Spleen (tissue), 11 donors: Measurements from ENCODE around the gene TOP3A. TPM values are rescaled to one million over a fixed set of nuclear protein-coding genes. Genes with fewer than 3 reads are reported as not detected.
A peak's percentile ranks its signal among the peaks of the same experiment; 100 is the strongest.

Experiments
- DNase-seq: peaks from one replicate; pipeline ENCODE4 v3.0.0-alpha.2; 2020
- H3K27ac ChIP-seq, 8 donors: fragments of 200-600 bp; sonication (generic) in 7 of 8; 1 replicate in 4 of 8; 2 replicates in 4 of 8; pipeline versions ENCODE4 v1.5.0 to v1.8.0; 2016 to 2021; ENCODE audit warnings: inconsistent platforms in 4 of 8, mild to moderate bottlenecking in 4 of 8, moderate library complexity in 1 of 8
- H3K27me3 ChIP-seq, 7 donors: fragments of 200-600 bp; sonication (generic) in 6 of 7; replicated peaks in 1 of 7; 1 replicate in 4 of 7; 2 replicates in 3 of 7; pipeline versions ENCODE4 v1.5.0 to v1.8.0; 2016 to 2021; ENCODE audit warnings: inconsistent platforms in 3 of 7, mild to moderate bottlenecking in 1 of 7
- H3K36me3 ChIP-seq, 6 donors: fragments of 200-600 bp; sonication (generic) in 5 of 6; 1 replicate in 4 of 6; 2 replicates in 2 of 6; pipeline versions ENCODE4 v1.5.0 to v1.8.0; 2016 to 2021; ENCODE audit warnings: inconsistent platforms in 2 of 6
- H3K4me1 ChIP-seq, 6 donors: fragments of 200-600 bp; sonication (generic) in 5 of 6; 1 replicate in 3 of 6; 2 replicates in 3 of 6; pipeline versions ENCODE4 v1.5.0 to v1.8.0; 2016 to 2021; ENCODE audit warnings: inconsistent platforms in 3 of 6
- H3K4me3 ChIP-seq, 8 donors: fragments of 200-600 bp; sonication (generic) in 7 of 8; 1 replicate in 4 of 8; 2 replicates in 4 of 8; pipeline versions ENCODE4 v1.5.0 to v1.8.0; 2016 to 2021; ENCODE audit warnings: inconsistent platforms in 4 of 8, mild to moderate bottlenecking in 4 of 8, moderate library complexity in 2 of 8
- H3K9me3 ChIP-seq, 8 donors: fragments of 200-600 bp; sonication (generic) in 7 of 8; 1 replicate in 4 of 8; 2 replicates in 4 of 8; pipeline versions ENCODE4 v1.5.0 to v1.8.0; 2016 to 2021; ENCODE audit warnings: inconsistent platforms in 4 of 8
- CTCF ChIP-seq, 11 experiments: fragments of 200-600 bp in 7 of 11; fragments of 450-650 bp in 4 of 11; sonication (generic) in 4 of 11; IDR thresholded peaks in 8 of 11; conservative IDR thresholded peaks in 3 of 11; 1 replicate in 7 of 11; 2 replicates in 4 of 11; pipeline versions ENCODE4 v1.4.0 to v1.8.0; 2016 to 2021; ENCODE audit warnings: antibody characterized with exemption in 11 of 11, inconsistent platforms in 4 of 11, mild to moderate bottlenecking in 1 of 11
- POLR2A ChIP-seq, 3 donors: fragments of 450-650 bp; IDR thresholded peaks; one replicate each; pipeline ENCODE4 v1.5.1; 2017; ENCODE audit warnings: antibody characterized with exemption in 3 of 3, mild to moderate bottlenecking in 1 of 3
- POLR2AphosphoS5 ChIP-seq, 3 donors: sonication (generic); formaldehyde crosslinking; IDR thresholded peaks; one replicate each; pipeline ENCODE4 v1.5.1; 2017; ENCODE audit warnings: antibody characterized with exemption in 3 of 3
- WGBS, 5 donors: extraction: QIAGEN DNeasy Blood & Tissue Kit in 3 of 5; methylation state at CpG; one replicate each; pipeline versions ENCODE4 v1.1.5 to v1.1.7; 2013 to 2018; 5-methylcytosine and 5-hydroxymethylcytosine counted together
- intact Hi-C: fragments of 100-400 bp; cut with DNase I; formaldehyde crosslinking; loops from one replicate; pipeline ENCODE4 v1.15.0; 2023; ENCODE audit warnings: low total_unique reads
- polyA plus RNA-seq, 3 donors: library from polyadenylated mRNA; stranded (reverse); fragments of 200-250 nt; gene quantifications; one replicate each; pipeline ENCODE4 v1.2.1, GENCODE V29; 2013
- total RNA-seq, 7 donors: library from RNA; depleted of rRNA in 3 of 7; stranded (reverse); fragments of >200 nt in 3 of 7; fragmentation: NEBNext Ultra II Directional in 4 of 7; extraction: Animal tissue kit (Norgen Biotek cat#: 25700) in 4 of 7; gene quantifications; one replicate each; pipeline versions ENCODE4 v1.1.0 to v1.2.1, GENCODE V29; 2016 to 2021
- donor health status: healthy with polysubstance abuse.
- donor health status: DM: no; HTN: no; CAD: no; lungs with moderate emphysema.
- donor health status: DM: no; HTN: no; CAD: no.
- donor health status: Bipolar disorder and iron deficiency.
- donor health status: healthy.
- donor health status: DM: no; HTN: no; CAD: no.
- donor health status: DM: yes; HTN: yes; CAD: no.

Gene TOP3A
- total and polyA plus RNA-seq, 10 donors = 9.8 to 60.1 (median 43.9) TPM

DNA sequence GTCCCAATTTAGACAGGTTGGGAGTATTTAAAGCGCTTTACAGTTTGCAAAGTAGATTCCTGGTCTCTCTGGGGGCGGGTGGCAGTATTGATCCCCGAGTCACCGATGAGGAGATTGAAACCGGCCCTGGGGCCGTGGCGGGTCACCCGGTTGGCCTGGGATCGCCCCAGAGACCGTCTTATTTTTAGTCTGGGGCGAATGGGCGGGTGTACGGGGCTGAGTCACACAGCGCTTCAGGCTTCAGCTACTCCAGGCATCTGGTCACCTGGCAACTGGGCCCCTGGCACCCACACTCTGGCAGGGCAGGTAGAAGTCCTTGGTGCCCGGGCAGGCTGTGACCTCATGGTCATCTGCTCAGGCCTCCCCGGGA, 53.7 kb downstream of the TOP3A start:
- Histone ChIP-seq H3K4me1 (peaks cover 36 to 63% (median 54%) of the 10 kb centered on the region in 6 donors), H3K9me3 (no peaks in the 10 kb centered on the region), H3K27me3 (no peaks in the 10 kb centered on the region), H3K4me3 (peak overlapping the region; percentile 44 to 100 (median 80)), H3K36me3 (peaks cover 0 to 43% (median 34%) of the 10 kb centered on the region in 6 donors), H3K27ac (peak overlapping the region; percentile 57 to 98 (median 92))
- no peak for TF ChIP-seq POLR2A (IDR thresholded peaks at IDR 0.05)
- no peak for TF ChIP-seq POLR2AphosphoS5 (IDR thresholded peaks at IDR 0.05)
- TF ChIP-seq CTCF (IDR thresholded peaks at IDR 0.05 in 8 of 11, conservative IDR thresholded peaks at IDR 0.05 in 3 of 11) = no peak
- intact Hi-C loops = no loop called here
- 0 to 11% (median 3%) methylated on average over 13 to 16 of the region's 16 CpGs for WGBS, 5 donors
- DNase-seq = no peak

DNA sequence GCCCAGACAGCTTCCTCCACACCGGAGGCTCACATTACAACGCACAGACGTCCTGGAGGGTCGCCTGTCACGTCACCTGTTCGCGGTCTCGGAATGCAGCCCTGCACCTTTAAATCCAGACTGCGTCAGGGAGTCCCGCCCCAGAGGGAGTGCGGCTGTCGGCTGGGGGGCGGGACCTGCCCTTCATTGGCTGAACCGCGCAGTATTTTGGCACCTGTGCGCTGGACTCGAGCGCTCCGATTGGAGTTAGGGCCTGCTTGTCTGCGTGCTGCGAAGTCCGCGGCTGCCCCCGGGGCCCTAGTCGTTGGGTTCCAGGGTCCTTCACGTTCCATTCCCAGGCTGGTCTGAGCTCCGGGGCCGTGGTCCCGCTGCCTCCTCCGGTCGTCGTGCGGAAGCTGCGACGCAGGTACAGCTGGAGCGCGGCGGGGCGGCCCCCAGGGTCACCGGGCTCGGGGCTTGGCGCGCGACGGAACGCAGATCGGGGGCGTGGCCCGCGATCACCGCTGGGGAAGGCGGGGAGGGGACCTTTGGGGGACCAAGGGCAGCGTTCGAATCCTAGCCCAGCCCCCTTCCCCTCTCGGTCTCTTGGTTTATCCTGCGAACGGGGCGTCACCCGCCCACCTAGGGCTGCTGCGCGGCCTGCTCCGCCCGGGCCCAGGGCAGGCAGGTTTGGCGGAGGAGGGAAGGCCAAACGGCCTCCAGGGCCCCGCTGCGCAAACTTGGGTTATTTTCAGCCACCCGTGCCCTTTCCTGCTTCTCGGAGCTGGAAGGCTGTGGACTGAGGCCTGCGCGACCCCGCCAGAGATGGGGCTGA, 54.3 kb downstream of the TOP3A start, which contains the start of gene MIEF2:
Gene MIEF2 (plus strand): TSS at position 331 of the 814 bp plus-strand sequence. CDS start 2,059 bp downstream, outside the sequence.
- WGBS, 5 donors = 0 to 1% (median 0%) methylated on average over 18 to 72 of the region's 72 CpGs
- H3K9me3 ChIP-seq = no peaks in the 10 kb centered on the region
- peak within 1 kb of the TSS; percentile 44 to 100 (median 80) for H3K4me3 ChIP-seq
- intact Hi-C loops = no loop called here
- peaks cover 0 to 43% (median 36%) of the 10 kb centered on the region in 6 donors for H3K36me3 ChIP-seq
- no peaks in the 10 kb centered on the region for H3K27me3 ChIP-seq
- peak; percentile 99 for DNase-seq
- TF ChIP-seq POLR2A (IDR thresholded peaks at IDR 0.05) = no peak
- peak in 4 of 11 experiments; percentile 4 to 42 (median 28) for TF ChIP-seq CTCF (IDR thresholded peaks at IDR 0.05 in 8 of 11, conservative IDR thresholded peaks at IDR 0.05 in 3 of 11)
- peak; percentile 74 to 88 (median 85) for TF ChIP-seq POLR2AphosphoS5 (IDR thresholded peaks at IDR 0.05)
- H3K4me1 ChIP-seq = peaks cover 36 to 69% (median 60%) of the 10 kb centered on the region in 6 donors
- peak within 1 kb of the TSS; percentile 57 to 98 (median 92) for H3K27ac ChIP-seq

GRCh38 chr17:18259621-18260331, 55.0 kb downstream of the TOP3A start:
- WGBS, 5 donors = 71 to 77% (median 71%) methylated on average over 21 to 22 of the region's 22 CpGs
- Histone ChIP-seq H3K36me3 (peaks cover 0 to 43% (median 36%) of the 10 kb centered on the region in 6 donors), H3K27ac (peak overlapping the region in 7 of 8 donors; percentile 89 to 98 (median 92)), H3K4me3 (peak overlapping the region in 6 of 8 donors; percentile 70 to 97 (median 80)), H3K27me3 (no peaks in the 10 kb centered on the region), H3K9me3 (no peaks in the 10 kb centered on the region), H3K4me1 (peaks cover 36 to 71% (median 60%) of the 10 kb centered on the region in 6 donors)
- no peak for DNase-seq
- intact Hi-C loops = no loop called here
- TF ChIP-seq CTCF (IDR thresholded peaks at IDR 0.05 in 8 of 11, conservative IDR thresholded peaks at IDR 0.05 in 3 of 11) (no peak), POLR2AphosphoS5 (IDR thresholded peaks at IDR 0.05) (no peak)
